Gastrocnemius medialis (tissue), 4 donors: ENCODE measurements around the gene RUNX3. TPM values are rescaled to one million over a fixed set of nuclear protein-coding genes. Genes with fewer than 3 reads are reported as not detected.

Source experiments
- ATAC-seq, 2 donors: fragments of 150-250 bp; one replicate each; pipeline ENCODE4 v1.9.1; 2016
- DNase-seq, 2 donors: peaks; one replicate each; pipeline ENCODE4 v3.0.0-alpha.2; 2019
- H3K27ac ChIP-seq, 4 donors: fragments of 200-600 bp; sonication (generic); 1 replicate in 1 of 4; 2 replicates in 3 of 4; pipeline ENCODE4 v1.5.1; 2016 to 2018; ENCODE audit warnings: mild to moderate bottlenecking in 2 of 4, moderate library complexity in 1 of 4
- H3K27me3 ChIP-seq, 3 donors: fragments of 200-600 bp; sonication (generic) in 2 of 3; 1 replicate in 1 of 3; 2 replicates in 2 of 3; pipeline versions ENCODE4 v1.5.1 to v1.6.0; 2016 to 2019; ENCODE audit warnings: mild to moderate bottlenecking in 1 of 3, moderate library complexity in 1 of 3
- H3K36me3 ChIP-seq, 2 donors: fragments of 200-600 bp; sonication (generic) in 1 of 2; one replicate each; pipeline ENCODE4 v1.5.1; 2017 to 2018
- H3K4me1 ChIP-seq, 2 donors: fragments of 200-600 bp; sonication (generic) in 1 of 2; one replicate each; pipeline ENCODE4 v1.5.1; 2016 to 2017; ENCODE audit warnings: mild to moderate bottlenecking in 2 of 2
- H3K4me3 ChIP-seq, 4 donors: fragments of 200-600 bp; sonication (generic) in 3 of 4; 1 replicate in 1 of 4; 2 replicates in 3 of 4; pipeline ENCODE4 v1.5.1; 2016 to 2019; ENCODE audit warnings: mild to moderate bottlenecking in 2 of 4
- H3K9me3 ChIP-seq, 3 donors: fragments of 200-600 bp; sonication (generic) in 2 of 3; 1 replicate in 1 of 3; 2 replicates in 2 of 3; pipeline ENCODE4 v1.5.1; 2016 to 2019
- CTCF ChIP-seq, 5 experiments: fragments of 450-650 bp in 3 of 5; fragments of 200-600 bp in 2 of 5; sonication (generic) in 2 of 5; IDR thresholded peaks in 4 of 5; conservative IDR thresholded peaks in 1 of 5; 1 replicate in 4 of 5; 2 replicates in 1 of 5; pipeline ENCODE4 v1.5.1; 2016 to 2019; ENCODE audit warnings: antibody characterized with exemption in 5 of 5, mild to moderate bottlenecking in 3 of 5, moderate library complexity in 3 of 5
- POLR2A ChIP-seq, 2 donors: fragments of 450-650 bp; IDR thresholded peaks; one replicate each; pipeline ENCODE4 v1.6.1; 2017; ENCODE audit warnings: antibody characterized with exemption in 2 of 2, mild to moderate bottlenecking in 2 of 2, moderate library complexity in 2 of 2
- in situ Hi-C, 4 donors: fragments of 200-750 bp; cut with MboI; loops; one replicate each; pipeline versions ENCODE4 v1.15.0 to v1.8.0; 2017; ENCODE audit warnings: low sequenced_read_pairs in 4 of 4
- intact Hi-C: fragments of 100-400 bp; cut with DNase I; formaldehyde crosslinking; loops from one replicate; pipeline ENCODE4 v1.15.1; 2023; ENCODE audit warnings: low total_unique reads
- total RNA-seq, 4 donors: library from RNA; depleted of rRNA; stranded (reverse); fragments of >200 nt; gene quantifications; one replicate each; pipeline versions ENCODE4 v1.1.0 to v1.2.3, GENCODE V29; 2016

RUNX3 gene
- total RNA-seq, 4 donors from 2014 or later, result 0.13 to 1.9 (median 0.74) TPM

GRCh38 chr1:24966724-24967346 is 36.8 kb upstream of the RUNX3 start:
- Histone ChIP-seq H3K4me3 (no peak overlapping the region), H3K36me3 (no peaks in the 10 kb centered on the region), H3K9me3 (no peaks in the 10 kb centered on the region), H3K4me1 (no peaks in the 10 kb centered on the region), H3K27me3 (peaks cover 5 to 35% (median 11%) of the 10 kb centered on the region in 3 donors), H3K27ac (no peak overlapping the region)
- in situ Hi-C loops, result no loop called here
- intact Hi-C loops, result no loop called here
- DNase-seq (no peak), ATAC-seq (no peak)
- no peak for TF ChIP-seq CTCF (IDR thresholded peaks at IDR 0.05 in 4 of 5, conservative IDR thresholded peaks at IDR 0.05 in 1 of 5)
- TF ChIP-seq POLR2A (IDR thresholded peaks at IDR 0.05), result no peak

GRCh38 chr1:24966121-24966723 is 36.1 kb upstream of the RUNX3 start:
- DNase-seq (no peak), ATAC-seq (no peak)
- H3K27ac ChIP-seq, result no peak overlapping the region
- intact Hi-C loops (no loop called here), in situ Hi-C loops (no loop called here)
- no peaks in the 10 kb centered on the region for H3K4me1 ChIP-seq
- no peaks in the 10 kb centered on the region for H3K36me3 ChIP-seq
- H3K27me3 ChIP-seq, result peaks cover 5 to 35% (median 9%) of the 10 kb centered on the region in 3 donors
- H3K4me3 ChIP-seq, result no peak overlapping the region
- no peaks in the 10 kb centered on the region for H3K9me3 ChIP-seq
- no peak for TF ChIP-seq POLR2A (IDR thresholded peaks at IDR 0.05)
- TF ChIP-seq CTCF (IDR thresholded peaks at IDR 0.05 in 4 of 5, conservative IDR thresholded peaks at IDR 0.05 in 1 of 5), result no peak

- peaks cover 5 to 34% (median 6%) of the 10 kb centered on the region in 3 donors for H3K27me3 ChIP-seq
- no peak for ATAC-seq
These were observed 35.5 kb upstream of the RUNX3 start for GRCh38 chr1:24965571-24965930.

DNA sequence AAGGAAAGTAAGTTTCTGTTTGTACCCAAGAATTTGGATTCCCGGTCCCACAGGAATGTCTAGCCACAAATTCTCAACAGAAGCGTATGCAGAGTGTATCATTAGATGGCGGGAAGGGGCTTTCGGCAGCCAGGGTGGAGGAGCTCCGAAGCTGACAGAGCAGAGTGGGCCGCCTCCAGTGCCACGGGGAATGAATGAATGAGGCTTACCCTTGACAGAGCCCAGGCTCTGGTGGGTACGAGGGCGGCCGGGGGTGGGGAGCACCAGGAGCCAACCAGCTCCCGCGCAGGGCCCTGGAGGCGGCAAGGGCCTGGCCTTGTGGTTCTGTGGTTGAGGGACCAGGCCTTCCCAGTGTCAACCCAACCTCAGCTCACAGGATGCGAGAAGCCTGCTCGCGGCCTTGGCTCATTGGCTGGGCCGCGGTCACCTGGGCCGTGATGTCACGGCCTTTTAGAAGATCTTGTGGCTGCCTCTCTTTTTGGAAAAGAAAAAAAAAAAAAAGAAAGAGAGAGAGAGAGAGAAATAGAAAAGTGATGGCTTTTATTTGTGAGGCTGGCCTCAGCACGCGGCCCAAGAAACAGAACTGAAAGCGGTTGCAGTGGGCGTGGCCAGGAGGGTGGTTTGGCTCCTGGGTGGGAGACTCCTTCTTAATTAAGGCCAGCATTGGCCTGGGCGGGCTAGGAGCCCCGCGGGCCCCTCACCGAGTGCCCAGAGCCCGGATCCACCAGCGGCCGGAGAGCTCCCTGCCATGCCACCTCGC is 34.9 kb upstream of the RUNX3 start:
- H3K27ac ChIP-seq, result no peak overlapping the region

More at GRCh38 chr1:24965571-24965930, 35.5 kb upstream of the RUNX3 start:
- H3K4me1 ChIP-seq, result no peaks in the 10 kb centered on the region
- no peak overlapping the region for H3K27ac ChIP-seq
- H3K4me3 ChIP-seq, result no peak overlapping the region
- in situ Hi-C loops, result no loop called here
- H3K36me3 ChIP-seq, result no peaks in the 10 kb centered on the region
- intact Hi-C loops, result no loop called here
- no peak for TF ChIP-seq CTCF (IDR thresholded peaks at IDR 0.05 in 4 of 5, conservative IDR thresholded peaks at IDR 0.05 in 1 of 5)
- TF ChIP-seq POLR2A (IDR thresholded peaks at IDR 0.05), result no peak
- no peak for DNase-seq
- H3K9me3 ChIP-seq, result no peaks in the 10 kb centered on the region

More for the DNA sequence above, 34.9 kb upstream of the RUNX3 start:
- Histone ChIP-seq H3K4me3 (no peak overlapping the region), H3K36me3 (no peaks in the 10 kb centered on the region), H3K4me1 (no peaks in the 10 kb centered on the region), H3K9me3 (no peaks in the 10 kb centered on the region), H3K27me3 (peaks cover 4 to 28% (median 5%) of the 10 kb centered on the region in 3 donors)
- no peak for TF ChIP-seq POLR2A (IDR thresholded peaks at IDR 0.05)
- no peak for TF ChIP-seq CTCF (IDR thresholded peaks at IDR 0.05 in 4 of 5, conservative IDR thresholded peaks at IDR 0.05 in 1 of 5)
- no peak for ATAC-seq
- intact Hi-C loops (no loop called here), in situ Hi-C loops (no loop called here)
- no peak for DNase-seq
